HG03045 (cell line): ENCODE data around the gene KDM5D.

Experiments
- ATAC-seq: cut with Tn5 transposase; IDR thresholded peaks from one replicate; pipeline ENCODE4 v1.9.1; 2021; ENCODE audit warnings: mild to moderate bottlenecking, moderate library complexity; ENCODE audit not compliant: unreplicated experiment

The KDM5D gene

DNA sequence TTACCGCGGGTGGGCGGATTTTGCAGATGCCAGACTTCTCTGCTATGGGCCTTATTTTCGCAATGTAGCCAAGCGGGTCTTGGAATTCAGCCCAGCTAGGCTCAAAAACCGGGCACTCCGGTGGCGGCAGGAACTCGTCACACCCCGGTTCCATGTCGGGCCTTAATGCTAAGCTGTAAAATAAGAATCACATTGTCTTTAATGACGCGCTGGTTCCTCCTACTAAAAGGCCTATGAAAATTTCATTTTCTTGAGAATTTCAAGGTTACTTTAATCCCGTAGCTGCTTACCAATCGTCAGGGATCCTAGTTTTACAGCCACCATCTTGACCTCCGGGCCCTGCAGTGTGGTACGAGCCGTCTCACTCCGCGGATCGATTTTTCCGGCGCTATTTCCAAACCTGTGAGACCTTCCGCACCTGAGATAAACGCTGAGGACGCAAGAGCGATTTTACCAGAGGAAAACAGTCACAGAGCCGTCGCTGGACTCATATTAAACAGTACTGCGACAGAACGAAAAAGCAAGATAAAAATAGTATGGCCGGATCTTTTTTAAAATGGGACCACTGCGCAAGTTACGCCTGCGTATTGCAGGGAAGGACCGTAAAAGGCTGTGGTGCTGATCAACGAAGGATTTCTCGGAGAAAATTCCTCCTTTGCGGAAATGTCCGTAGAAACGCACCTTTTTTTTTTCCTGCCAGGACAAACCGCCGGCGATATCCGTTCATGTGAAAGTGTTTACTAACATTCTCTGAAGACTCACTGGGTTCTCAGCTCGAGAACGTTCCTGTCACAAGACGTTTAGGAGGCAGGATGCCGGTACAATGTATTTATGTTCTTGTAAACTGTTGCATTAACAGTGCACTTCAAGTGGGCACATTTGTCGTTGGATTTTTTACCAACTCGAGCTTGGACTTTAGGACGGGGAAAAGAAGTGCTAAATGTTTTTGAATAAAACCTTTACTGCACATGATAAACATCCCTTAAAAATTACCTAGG lies at the start of gene KDM5D:
KDM5D (minus strand) TSS at position 346 of the 998 bp plus-strand sequence; CDS start at position 154, 192 bp downstream.
- peak; percentile 76 for ATAC-seq

DNA sequence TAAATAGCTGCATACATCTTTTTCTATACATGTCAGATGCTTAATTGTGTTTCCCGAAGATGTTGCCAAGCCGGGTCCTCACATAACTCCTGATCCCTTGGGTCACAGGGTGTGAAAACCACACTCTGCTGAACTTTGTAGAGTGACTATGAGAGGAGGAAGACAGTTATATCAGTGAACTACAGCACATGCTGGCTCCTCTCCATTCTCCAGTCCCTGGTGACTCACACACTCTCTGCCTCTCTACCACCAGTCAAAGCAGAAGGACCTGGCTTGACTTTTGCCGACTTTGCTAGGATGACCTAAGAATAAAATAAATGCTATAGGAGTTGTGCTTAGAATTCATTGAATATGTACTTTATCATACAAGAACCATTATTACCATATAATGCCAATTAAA lies 23.8 kb upstream of the KDM5D start:
- no peak for ATAC-seq

DNA sequence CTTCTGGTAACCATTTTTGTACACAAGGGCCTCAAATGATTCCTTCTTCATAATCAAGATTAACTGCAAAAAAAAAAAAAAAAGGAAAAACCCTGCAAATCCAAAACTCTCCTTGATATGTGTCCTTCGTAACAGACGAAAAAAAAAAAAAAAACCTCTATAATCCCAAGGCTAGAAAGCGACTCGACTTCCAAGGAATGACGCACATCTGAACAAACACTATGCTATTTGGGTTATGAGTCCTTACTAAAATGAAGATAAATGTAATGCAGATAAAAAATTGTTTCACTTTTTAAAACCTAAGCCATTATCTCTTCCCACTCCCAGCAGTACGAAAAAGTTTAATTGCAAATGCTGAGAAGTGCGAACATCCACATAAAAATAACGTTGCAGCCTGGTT lies 1.2 kb downstream of the KDM5D start:
- ATAC-seq, result no peak

DNA sequence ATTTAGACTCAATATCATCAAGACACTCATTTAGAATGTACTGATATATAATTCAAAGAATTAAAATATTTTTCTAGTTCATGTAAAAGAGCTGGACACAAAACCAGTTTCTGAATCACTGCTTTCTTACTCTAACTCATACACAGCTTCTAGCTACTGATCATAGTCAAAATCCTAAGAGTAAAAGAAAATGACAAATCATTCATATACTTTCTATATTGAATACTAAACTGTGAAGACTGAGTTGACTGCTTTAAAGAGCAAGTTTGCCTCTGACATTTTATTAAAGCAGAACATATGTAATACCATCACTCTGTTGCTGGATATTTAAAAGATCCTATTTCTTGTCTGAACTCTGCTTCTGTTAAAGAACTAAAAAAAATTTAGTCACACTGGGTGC lies 2.4 kb downstream of the KDM5D start:
- ATAC-seq, result no peak

GRCh38 chrY:19734425-19734824 lies 10.1 kb downstream of the KDM5D start:
- ATAC-seq, result no peak

GRCh38 chrY:19717950-19718349 lies 26.6 kb downstream of the KDM5D start:
- ATAC-seq, result peak; percentile 95

- ATAC-seq, result no peak
Observed at GRCh38 chrY:19717146-19717545, 27.4 kb downstream of the KDM5D start.

GRCh38 chrY:19715226-19715625 lies 29.3 kb downstream of the KDM5D start:
- no peak for ATAC-seq

DNA sequence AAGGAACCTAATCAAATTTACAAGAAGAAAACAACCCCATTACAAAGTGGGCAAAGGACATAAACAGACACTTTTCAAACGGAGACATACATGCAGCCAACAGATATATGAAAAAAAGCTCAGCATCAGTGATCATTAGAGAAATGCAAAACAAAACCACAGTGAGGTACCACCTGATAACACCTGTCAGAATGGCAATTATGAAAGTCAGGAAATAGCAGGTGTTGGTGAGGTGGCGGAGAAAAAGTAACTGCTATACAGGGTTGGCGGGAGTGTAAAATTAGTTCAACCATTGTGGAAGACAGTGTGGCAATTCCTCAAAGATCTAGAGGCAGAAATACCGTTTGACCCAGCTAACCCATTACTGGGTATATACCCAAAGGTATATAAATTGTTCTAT lies 31.1 kb downstream of the KDM5D start:
- ATAC-seq, result no peak

- ATAC-seq, result no peak
Observed at GRCh38 chrY:19706273-19706672, 38.3 kb downstream of the KDM5D start.

- no peak for ATAC-seq
Observed at GRCh38 chrY:19698495-19698894, 46.0 kb downstream of the KDM5D start.

- ATAC-seq, result no peak
Observed at GRCh38 chrY:19680821-19681220, 63.7 kb downstream of the KDM5D start.
